DMS 273 treated with DMSO at 0.1 percent for 48 hours (cell line): ENCODE measurements around the gene EGFR.

Source experiments
- DNase-seq: peaks from one replicate; lab custom pipeline; 2025; lab: John Stamatoyannopoulos, UW

Gene EGFR

GRCh38 chr7:55190511-55191160, 171.8 kb downstream of the EGFR start:
- no peak for DNase-seq

DNA sequence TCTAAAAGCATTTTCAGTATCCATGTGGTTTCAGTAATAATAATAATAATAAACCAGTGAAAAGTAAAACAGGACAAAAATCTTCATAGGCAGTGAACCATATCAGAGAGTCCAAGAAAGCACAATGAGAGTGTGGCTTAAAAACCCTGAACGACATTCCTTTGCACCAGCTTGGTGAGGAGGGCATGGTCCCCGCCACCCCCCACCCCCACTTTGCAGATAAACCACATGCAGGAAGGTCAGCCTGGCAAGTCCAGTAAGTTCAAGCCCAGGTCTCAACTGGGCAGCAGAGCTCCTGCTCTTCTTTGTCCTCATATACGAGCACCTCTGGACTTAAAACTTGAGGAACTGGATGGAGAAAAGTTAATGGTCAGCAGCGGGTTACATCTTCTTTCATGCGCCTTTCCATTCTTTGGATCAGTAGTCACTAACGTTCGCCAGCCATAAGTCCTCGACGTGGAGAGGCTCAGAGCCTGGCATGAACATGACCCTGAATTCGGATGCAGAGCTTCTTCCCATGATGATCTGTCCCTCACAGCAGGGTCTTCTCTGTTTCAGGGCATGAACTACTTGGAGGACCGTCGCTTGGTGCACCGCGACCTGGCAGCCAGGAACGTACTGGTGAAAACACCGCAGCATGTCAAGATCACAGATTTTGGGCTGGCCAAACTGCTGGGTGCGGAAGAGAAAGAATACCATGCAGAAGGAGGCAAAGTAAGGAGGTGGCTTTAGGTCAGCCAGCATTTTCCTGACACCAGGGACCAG, 172.5 kb downstream of the EGFR start:
- DNase-seq = no peak

DNA sequence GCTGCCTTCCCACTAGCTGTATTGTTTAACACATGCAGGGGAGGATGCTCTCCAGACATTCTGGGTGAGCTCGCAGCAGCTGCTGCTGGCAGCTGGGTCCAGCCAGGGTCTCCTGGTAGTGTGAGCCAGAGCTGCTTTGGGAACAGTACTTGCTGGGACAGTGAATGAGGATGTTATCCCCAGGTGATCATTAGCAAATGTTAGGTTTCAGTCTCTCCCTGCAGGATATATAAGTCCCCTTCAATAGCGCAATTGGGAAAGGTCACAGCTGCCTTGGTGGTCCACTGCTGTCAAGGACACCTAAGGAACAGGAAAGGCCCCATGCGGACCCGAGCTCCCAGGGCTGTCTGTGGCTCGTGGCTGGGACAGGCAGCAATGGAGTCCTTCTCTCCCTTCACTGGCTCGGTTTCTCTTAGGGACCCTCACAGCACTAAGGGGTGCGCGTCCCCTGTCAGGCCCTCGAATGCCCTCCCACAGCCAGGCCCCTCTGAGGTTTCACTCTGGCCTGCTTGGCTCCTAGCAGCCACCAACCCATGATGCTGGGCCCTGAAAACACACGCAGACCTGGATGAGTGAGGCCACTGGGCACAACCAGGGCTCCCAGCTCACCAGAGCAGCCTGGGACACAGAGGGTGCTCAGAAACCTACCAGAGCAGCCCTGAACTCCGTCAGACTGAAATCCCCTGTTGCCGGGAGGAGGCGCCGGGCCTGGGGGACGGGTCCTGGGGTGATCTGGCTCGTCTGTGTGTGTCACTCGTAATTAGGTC, 173.3 kb downstream of the EGFR start:
- DNase-seq = no peak

GRCh38 chr7:55192723-55193122, 173.9 kb downstream of the EGFR start:
- peak; percentile 9 for DNase-seq

DNA sequence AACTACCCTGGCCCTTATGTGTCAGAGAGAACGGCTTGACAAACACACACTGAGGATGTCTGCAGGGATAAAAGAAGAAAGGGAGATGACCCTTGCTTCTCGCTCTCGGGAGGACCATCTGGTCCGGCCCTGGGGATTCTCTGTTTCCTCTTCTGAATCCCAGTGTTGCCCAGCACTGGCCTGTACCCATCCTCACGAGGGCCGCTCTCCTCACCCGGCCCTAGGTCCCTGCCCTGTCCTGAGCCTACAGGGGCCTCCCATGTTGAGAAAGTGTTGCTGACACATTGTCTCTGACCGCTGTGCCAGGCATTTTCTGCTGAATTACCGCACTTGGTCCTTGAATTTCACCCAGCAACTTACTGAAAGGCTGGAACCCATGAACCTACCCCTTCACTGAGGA, 174.4 kb downstream of the EGFR start:
- no peak for DNase-seq

- DNase-seq = no peak
Observed at GRCh38 chr7:55194522-55194921, 175.7 kb downstream of the EGFR start.

DNA sequence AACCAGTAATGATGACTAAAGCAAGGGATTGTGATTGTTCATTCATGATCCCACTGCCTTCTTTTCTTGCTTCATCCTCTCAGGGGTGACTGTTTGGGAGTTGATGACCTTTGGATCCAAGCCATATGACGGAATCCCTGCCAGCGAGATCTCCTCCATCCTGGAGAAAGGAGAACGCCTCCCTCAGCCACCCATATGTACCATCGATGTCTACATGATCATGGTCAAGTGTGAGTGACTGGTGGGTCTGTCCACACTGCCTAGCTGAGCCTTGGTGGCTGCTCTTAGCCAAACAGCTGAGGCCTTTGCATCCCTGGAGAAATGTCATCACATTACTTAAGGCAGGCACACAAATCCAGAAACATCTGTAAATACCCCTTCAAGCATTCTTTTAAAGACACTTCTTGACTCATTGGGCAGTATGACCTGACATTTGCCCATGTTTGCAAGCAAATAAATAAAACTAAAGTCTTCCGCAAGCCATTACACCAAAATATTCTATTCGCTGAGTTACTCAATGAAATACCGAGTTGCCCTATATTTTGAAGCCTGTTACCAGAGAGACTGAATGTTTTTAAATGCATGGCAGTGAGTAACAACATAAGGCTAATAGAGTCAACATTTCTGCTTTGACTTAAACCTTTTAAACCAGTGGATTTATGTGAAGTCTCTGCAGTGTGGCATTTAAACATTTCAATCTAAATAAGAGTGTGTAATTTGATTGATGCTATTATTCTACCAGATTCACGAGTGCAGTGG, 180.0 kb downstream of the EGFR start:
- no peak for DNase-seq

- DNase-seq = no peak
Observed at GRCh38 chr7:55199418-55199817, 180.6 kb downstream of the EGFR start.

- DNase-seq = no peak
Observed at GRCh38 chr7:55200441-55200840, 181.6 kb downstream of the EGFR start.

DNA sequence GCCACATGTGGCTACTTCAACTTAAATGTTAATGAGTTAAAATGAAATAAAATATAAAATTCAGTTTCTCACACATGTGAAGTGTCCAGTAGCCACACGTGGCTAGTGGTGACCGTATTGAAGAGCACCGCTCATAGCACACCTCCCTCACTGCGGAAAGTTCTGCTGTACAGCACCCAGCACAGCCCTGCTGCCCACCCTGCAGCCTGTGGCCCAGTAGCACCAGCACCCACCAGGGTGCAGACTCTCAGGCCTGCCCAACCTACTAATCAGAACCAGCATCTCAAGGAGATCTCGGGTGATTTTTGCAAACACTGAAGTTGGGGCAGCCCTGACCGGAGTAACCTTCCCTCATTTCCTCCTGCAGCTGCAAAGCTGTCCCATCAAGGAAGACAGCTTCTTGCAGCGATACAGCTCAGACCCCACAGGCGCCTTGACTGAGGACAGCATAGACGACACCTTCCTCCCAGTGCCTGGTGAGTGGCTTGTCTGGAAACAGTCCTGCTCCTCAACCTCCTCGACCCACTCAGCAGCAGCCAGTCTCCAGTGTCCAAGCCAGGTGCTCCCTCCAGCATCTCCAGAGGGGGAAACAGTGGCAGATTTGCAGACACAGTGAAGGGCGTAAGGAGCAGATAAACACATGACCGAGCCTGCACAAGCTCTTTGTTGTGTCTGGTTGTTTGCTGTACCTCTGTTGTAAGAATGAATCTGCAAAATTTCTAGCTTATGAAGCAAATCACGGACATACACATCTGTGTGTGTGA, 183.5 kb downstream of the EGFR start:
- DNase-seq = no peak

DNA sequence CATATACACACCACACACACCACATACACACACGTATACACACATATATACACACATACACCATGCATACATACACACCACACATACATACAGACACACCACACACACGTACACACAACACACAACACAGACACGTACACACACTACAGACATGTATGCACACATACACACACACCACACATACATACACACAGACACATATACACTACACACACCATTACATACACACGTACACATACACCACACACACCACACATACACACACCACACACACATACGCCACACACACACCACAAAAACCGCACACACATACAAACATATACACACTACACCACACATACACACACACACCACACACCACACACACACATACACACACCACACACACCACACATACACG, 184.5 kb downstream of the EGFR start:
- DNase-seq = no peak

DNA sequence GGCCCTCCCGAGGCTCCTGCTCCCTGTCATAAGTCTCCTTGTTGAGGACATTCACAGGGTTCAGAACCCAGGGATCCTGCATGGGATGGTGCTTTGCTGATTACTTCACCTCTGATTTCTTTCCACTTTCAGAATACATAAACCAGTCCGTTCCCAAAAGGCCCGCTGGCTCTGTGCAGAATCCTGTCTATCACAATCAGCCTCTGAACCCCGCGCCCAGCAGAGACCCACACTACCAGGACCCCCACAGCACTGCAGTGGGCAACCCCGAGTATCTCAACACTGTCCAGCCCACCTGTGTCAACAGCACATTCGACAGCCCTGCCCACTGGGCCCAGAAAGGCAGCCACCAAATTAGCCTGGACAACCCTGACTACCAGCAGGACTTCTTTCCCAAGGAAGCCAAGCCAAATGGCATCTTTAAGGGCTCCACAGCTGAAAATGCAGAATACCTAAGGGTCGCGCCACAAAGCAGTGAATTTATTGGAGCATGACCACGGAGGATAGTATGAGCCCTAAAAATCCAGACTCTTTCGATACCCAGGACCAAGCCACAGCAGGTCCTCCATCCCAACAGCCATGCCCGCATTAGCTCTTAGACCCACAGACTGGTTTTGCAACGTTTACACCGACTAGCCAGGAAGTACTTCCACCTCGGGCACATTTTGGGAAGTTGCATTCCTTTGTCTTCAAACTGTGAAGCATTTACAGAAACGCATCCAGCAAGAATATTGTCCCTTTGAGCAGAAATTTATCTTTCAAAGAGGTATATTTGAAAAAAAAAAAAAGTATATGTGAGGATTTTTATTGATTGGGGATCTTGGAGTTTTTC, 186.5 kb downstream of the EGFR start:
- DNase-seq = no peak

DNA sequence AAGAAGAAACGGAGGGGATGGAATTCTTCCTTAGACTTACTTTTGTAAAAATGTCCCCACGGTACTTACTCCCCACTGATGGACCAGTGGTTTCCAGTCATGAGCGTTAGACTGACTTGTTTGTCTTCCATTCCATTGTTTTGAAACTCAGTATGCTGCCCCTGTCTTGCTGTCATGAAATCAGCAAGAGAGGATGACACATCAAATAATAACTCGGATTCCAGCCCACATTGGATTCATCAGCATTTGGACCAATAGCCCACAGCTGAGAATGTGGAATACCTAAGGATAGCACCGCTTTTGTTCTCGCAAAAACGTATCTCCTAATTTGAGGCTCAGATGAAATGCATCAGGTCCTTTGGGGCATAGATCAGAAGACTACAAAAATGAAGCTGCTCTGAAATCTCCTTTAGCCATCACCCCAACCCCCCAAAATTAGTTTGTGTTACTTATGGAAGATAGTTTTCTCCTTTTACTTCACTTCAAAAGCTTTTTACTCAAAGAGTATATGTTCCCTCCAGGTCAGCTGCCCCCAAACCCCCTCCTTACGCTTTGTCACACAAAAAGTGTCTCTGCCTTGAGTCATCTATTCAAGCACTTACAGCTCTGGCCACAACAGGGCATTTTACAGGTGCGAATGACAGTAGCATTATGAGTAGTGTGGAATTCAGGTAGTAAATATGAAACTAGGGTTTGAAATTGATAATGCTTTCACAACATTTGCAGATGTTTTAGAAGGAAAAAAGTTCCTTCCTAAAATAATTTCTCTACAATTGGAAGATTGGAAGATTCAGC, 187.6 kb downstream of the EGFR start:
- DNase-seq = no peak

- DNase-seq = no peak
Observed at GRCh38 chr7:55207436-55208125, 188.8 kb downstream of the EGFR start.

GRCh38 chr7:55209366-55209765, 190.5 kb downstream of the EGFR start:
- DNase-seq = no peak

DNA sequence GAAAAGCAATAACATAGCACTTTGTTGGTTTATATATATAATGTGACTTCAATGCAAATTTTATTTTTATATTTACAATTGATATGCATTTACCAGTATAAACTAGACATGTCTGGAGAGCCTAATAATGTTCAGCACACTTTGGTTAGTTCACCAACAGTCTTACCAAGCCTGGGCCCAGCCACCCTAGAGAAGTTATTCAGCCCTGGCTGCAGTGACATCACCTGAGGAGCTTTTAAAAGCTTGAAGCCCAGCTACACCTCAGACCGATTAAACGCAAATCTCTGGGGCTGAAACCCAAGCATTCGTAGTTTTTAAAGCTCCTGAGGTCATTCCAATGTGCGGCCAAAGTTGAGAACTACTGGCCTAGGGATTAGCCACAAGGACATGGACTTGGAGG, 191.4 kb downstream of the EGFR start:
- DNase-seq = no peak

DNA sequence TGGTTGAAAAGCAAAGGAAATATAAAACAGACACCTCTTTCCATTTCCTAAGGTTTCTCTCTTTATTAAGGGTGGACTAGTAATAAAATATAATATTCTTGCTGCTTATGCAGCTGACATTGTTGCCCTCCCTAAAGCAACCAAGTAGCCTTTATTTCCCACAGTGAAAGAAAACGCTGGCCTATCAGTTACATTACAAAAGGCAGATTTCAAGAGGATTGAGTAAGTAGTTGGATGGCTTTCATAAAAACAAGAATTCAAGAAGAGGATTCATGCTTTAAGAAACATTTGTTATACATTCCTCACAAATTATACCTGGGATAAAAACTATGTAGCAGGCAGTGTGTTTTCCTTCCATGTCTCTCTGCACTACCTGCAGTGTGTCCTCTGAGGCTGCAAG, 191.9 kb downstream of the EGFR start:
- DNase-seq = no peak

GRCh38 chr7:55211726-55212125, 192.9 kb downstream of the EGFR start:
- no peak for DNase-seq

DNA sequence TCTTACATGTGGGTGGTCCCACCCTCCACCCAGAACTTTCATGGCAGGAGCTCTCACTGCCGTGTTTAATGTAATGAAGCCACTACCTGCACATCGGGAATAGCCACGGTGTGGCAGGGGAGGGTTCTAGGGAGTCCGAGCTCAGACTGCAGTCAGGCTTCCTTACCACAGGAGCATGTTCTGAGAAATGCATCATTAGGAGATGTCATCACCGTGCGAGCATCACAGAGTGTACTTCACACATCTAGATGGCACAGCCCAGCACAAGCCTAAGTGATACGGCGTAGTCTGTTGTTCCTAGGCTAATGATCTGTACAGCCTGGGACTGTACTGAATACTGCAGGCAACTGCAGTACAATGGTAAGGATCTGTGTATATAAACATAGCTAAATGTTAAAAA, 193.4 kb downstream of the EGFR start:
- no peak for DNase-seq
